NCI-H524 (cell line): Measurements from ENCODE around the gene CHRNG.
"Not testable (repeated sequence)": the region's sequence is repeated elsewhere in the genome, so short reads cannot be mapped to it uniquely, and the experiment has no call there.

Experiments used
- DNase-seq, 2 experiments: peaks; one replicate each; lab custom pipeline; 2025; lab: John Stamatoyannopoulos, UW

Gene CHRNG

GRCh38 chr2:232527905-232528470, 11.5 kb upstream of the CHRNG start:
- no peak for DNase-seq

GRCh38 chr2:232528746-232529460, 10.6 kb upstream of the CHRNG start:
- no peak for DNase-seq

GRCh38 chr2:232529806-232530547, 9.5 kb upstream of the CHRNG start:
- no peak for DNase-seq

- DNase-seq = no peak
Observed at GRCh38 chr2:232530626-232531260, 8.7 kb upstream of the CHRNG start.

GRCh38 chr2:232532419-232532818, 7.1 kb upstream of the CHRNG start:
- DNase-seq = no peak

GRCh38 chr2:232532821-232533220, 6.7 kb upstream of the CHRNG start:
- not testable (repeated sequence) for DNase-seq

GRCh38 chr2:232533944-232534710, 5.4 kb upstream of the CHRNG start:
- no peak for DNase-seq

GRCh38 chr2:232534940-232535651, 4.4 kb upstream of the CHRNG start:
- DNase-seq = no peak

GRCh38 chr2:232535761-232536530, 3.5 kb upstream of the CHRNG start:
- no peak for DNase-seq

GRCh38 chr2:232537079-232537478, 2.4 kb upstream of the CHRNG start:
- DNase-seq = peak in 1 of 2 experiments; percentile 9

- DNase-seq = no peak
Observed at GRCh38 chr2:232537499-232537898, 2.0 kb upstream of the CHRNG start.

GRCh38 chr2:232538671-232539070, 821 bp upstream of the CHRNG start:
- no peak for DNase-seq

GRCh38 chr2:232540441-232541041, 1.0 kb downstream of the CHRNG start:
- no peak for DNase-seq

GRCh38 chr2:232541195-232541960, 1.9 kb downstream of the CHRNG start:
- no peak for DNase-seq

GRCh38 chr2:232541961-232542714, 2.6 kb downstream of the CHRNG start:
- DNase-seq = no peak

GRCh38 chr2:232542715-232543467, 3.4 kb downstream of the CHRNG start:
- DNase-seq = no peak

- DNase-seq = no peak
Observed at GRCh38 chr2:232543491-232543890, 4.0 kb downstream of the CHRNG start.
